HEK293 (cell line): ENCODE measurements around the gene KCTD21.

Source experiments
- CTCF ChIA-PET: fragments of 350-600 bp; formaldehyde crosslinking; extraction: SDS; loops from one replicate; lab custom pipeline; 2021; ENCODE audit warnings: antibody characterized with exemption; lab: Yijun Ruan, JAX
- POLR2A ChIA-PET: fragments of 300-600 bp; formaldehyde crosslinking; extraction: SDS; loops from one replicate; lab custom pipeline; 2020; ENCODE audit warnings: antibody characterized with exemption, inconsistent platforms; lab: Yijun Ruan, JAX
- H3K27ac ChIP-seq: fragments of 200-500 bp; sonication (Bioruptor generic); 2 replicates; pipeline ENCODE4 v1.5.1; 2014; ENCODE audit warnings: low read depth, low read length, control low read depth, inconsistent platforms; ENCODE audit errors: extremely low read depth
- H3K36me3 ChIP-seq, 2 experiments: fragments of 200-500 bp in 1 of 2; sonication (Bioruptor generic) in 1 of 2; 1 replicate in 1 of 2; 2 replicates in 1 of 2; pipeline ENCODE4 v1.5.1; 2014 to 2017; ENCODE audit warnings: inconsistent platforms in 2 of 2, low read length in 2 of 2; ENCODE audit not compliant: control insufficient read depth in 2 of 2, insufficient read depth in 1 of 2
- H3K4me1 ChIP-seq: fragments of 200-500 bp; sonication (Bioruptor generic); 2 replicates; pipeline ENCODE4 v1.5.1; 2014; ENCODE audit warnings: mild to moderate bottlenecking, low read length, inconsistent platforms; ENCODE audit not compliant: control insufficient read depth, insufficient read depth
- H3K4me3 ChIP-seq: 2 replicates; pipeline ENCODE4 v1.5.1; 2011; ENCODE audit warnings: low read depth, mild to moderate bottlenecking, control low read depth, low read length, moderate library complexity
- H3K9me3 ChIP-seq: fragments of 200-500 bp; sonication (Bioruptor generic); 2 replicates; pipeline ENCODE4 v1.5.1; 2014; ENCODE audit warnings: low read depth, low read length, inconsistent platforms; ENCODE audit not compliant: control insufficient read depth, insufficient read depth
- GLIS1 ChIP-seq: fragments of 450-650 bp; formaldehyde crosslinking; IDR thresholded peaks from 2 replicates; pipeline ENCODE4 v1.5.1; 2016; ENCODE audit warnings: missing biosample characterization, missing genetic modification characterization
- YY1 ChIP-seq: fragments of 450-650 bp; formaldehyde crosslinking; IDR thresholded peaks from 2 replicates; pipeline ENCODE4 v1.5.1; 2018; ENCODE audit warnings: missing biosample characterization, missing genetic modification characterization
- YY2 ChIP-seq: fragments of 450-650 bp; formaldehyde crosslinking; IDR thresholded peaks from 2 replicates; pipeline ENCODE4 v1.5.1; 2016; ENCODE audit warnings: missing biosample characterization, missing genetic modification characterization
- ZFP37 ChIP-seq: fragments of 450-650 bp; formaldehyde crosslinking; IDR thresholded peaks from 2 replicates; pipeline ENCODE4 v1.5.1; 2016; ENCODE audit warnings: missing biosample characterization, missing genetic modification characterization
- ZIC2 ChIP-seq: fragments of 450-650 bp; formaldehyde crosslinking; IDR thresholded peaks from 2 replicates; pipeline ENCODE4 v1.5.1; 2016; ENCODE audit warnings: missing biosample characterization, missing genetic modification characterization
- ZNF155 ChIP-seq: fragments of 450-650 bp; formaldehyde crosslinking; IDR thresholded peaks from 2 replicates; pipeline ENCODE4 v1.5.1; 2016; ENCODE audit warnings: missing biosample characterization, missing genetic modification characterization
- ZNF175 ChIP-seq: fragments of 450-650 bp; formaldehyde crosslinking; IDR thresholded peaks from 2 replicates; pipeline ENCODE4 v1.5.1; 2016; ENCODE audit warnings: missing biosample characterization, missing genetic modification characterization
- ZNF202 ChIP-seq: fragments of 450-650 bp; formaldehyde crosslinking; IDR thresholded peaks from 2 replicates; pipeline ENCODE4 v1.5.1; 2016; ENCODE audit warnings: missing biosample characterization, missing genetic modification characterization, borderline replicate concordance
- ZNF211 ChIP-seq: fragments of 450-650 bp; formaldehyde crosslinking; IDR thresholded peaks from 2 replicates; pipeline ENCODE4 v1.5.1; 2016; ENCODE audit warnings: low read depth, missing biosample characterization, missing genetic modification characterization
- ZNF221 ChIP-seq: fragments of 450-650 bp; formaldehyde crosslinking; IDR thresholded peaks from 2 replicates; pipeline ENCODE4 v1.5.1; 2017; ENCODE audit warnings: missing biosample characterization, missing genetic modification characterization, borderline replicate concordance
- ZNF274 ChIP-seq, 2 experiments: fragments of 200-500 bp in 1 of 2; fragments of 450-650 bp in 1 of 2; sonication (Bioruptor generic) in 1 of 2; formaldehyde crosslinking in 1 of 2; IDR thresholded peaks; 2 replicates each; pipeline versions ENCODE4 v1.5.1 to v1.6.1; 2014 to 2016; ENCODE audit warnings: borderline replicate concordance in 1 of 2, inconsistent platforms in 1 of 2, low read length in 1 of 2, missing biosample characterization in 1 of 2, missing genetic modification characterization in 1 of 2
- ZNF423 ChIP-seq: fragments of 450-650 bp; formaldehyde crosslinking; IDR thresholded peaks from 2 replicates; pipeline ENCODE4 v1.5.1; 2016; ENCODE audit warnings: missing biosample characterization, missing genetic modification characterization
- ZNF473 ChIP-seq: fragments of 450-650 bp; formaldehyde crosslinking; IDR thresholded peaks from 2 replicates; pipeline ENCODE4 v1.5.1; 2017; ENCODE audit warnings: missing biosample characterization, missing genetic modification characterization
- ZNF501 ChIP-seq: fragments of 450-650 bp; formaldehyde crosslinking; IDR thresholded peaks from 2 replicates; pipeline ENCODE4 v1.5.1; 2016; ENCODE audit warnings: missing biosample characterization, missing genetic modification characterization
- ZNF561 ChIP-seq: fragments of 450-650 bp; IDR thresholded peaks from 2 replicates; pipeline ENCODE4 v1.5.1; 2018; ENCODE audit warnings: missing biosample characterization, missing genetic modification characterization, borderline replicate concordance
- ZNF701 ChIP-seq: fragments of 450-650 bp; formaldehyde crosslinking; IDR thresholded peaks from 2 replicates; pipeline ENCODE4 v1.5.1; 2016; ENCODE audit warnings: missing biosample characterization, missing genetic modification characterization
- TF ChIP-seq, protein P1 (sequence below): fragments of 450-650 bp; formaldehyde crosslinking; IDR thresholded peaks from 2 replicates; pipeline ENCODE4 v1.5.1; 2016; ENCODE audit warnings: missing biosample characterization, missing genetic modification characterization, borderline replicate concordance
- TF ChIP-seq, protein P2 (sequence below): fragments of 450-650 bp; IDR thresholded peaks from 2 replicates; pipeline ENCODE4 v1.5.1; 2018; ENCODE audit warnings: missing biosample characterization, mild to moderate bottlenecking, missing genetic modification characterization
- TF ChIP-seq, protein P3 (sequence below): fragments of 450-650 bp; formaldehyde crosslinking; IDR thresholded peaks from 2 replicates; pipeline ENCODE4 v1.5.1; 2016; ENCODE audit warnings: missing biosample characterization, missing genetic modification characterization
- TF ChIP-seq, protein P4 (sequence below): fragments of 450-650 bp; formaldehyde crosslinking; conservative IDR thresholded peaks from 2 replicates; pipeline ENCODE4 v1.5.1; 2016; ENCODE audit warnings: low read depth, missing biosample characterization, missing genetic modification characterization

KCTD21 gene

DNA sequence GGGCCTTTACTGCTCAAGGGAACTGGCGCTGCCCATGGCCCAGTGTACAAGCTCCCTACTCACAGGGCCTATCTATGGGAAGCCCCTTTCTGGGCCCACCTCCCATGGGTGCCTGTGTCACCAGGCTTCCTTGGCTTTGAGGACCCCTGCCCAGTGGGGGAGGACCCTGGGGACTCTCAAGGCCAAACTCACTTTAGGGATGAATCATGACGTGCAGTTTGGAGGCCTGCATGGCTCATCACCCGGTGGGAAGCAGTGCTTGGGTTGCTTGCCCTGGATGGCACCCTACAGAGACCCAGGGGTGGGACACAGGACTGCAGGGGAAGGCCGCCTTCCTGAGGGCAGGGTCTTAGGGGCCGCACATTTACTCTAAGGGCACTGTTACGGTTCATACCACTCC, 16.5 kb downstream of the KCTD21 start:
- TF ChIP-seq ZIC2 (tag by site-specific recombination) (peak; percentile 44), ZNF175 (tag by site-specific recombination) (no peak), ZNF423 (no peak), ZNF473 (no peak), YY1 (tag by site-specific recombination) (no peak)
- TF ChIP-seq, all 188 proteins: peak for 1
- Histone ChIP-seq H3K4me1 (no peaks in the 10 kb centered on the region), H3K36me3 (peaks cover 0 to 13% of the 10 kb centered on the region in 2 experiments; a peak in 1 of 3 replicates), H3K4me3 (no peak overlapping the region), H3K27ac (no peak overlapping the region), H3K9me3 (no peaks in the 10 kb centered on the region)
- POLR2A ChIA-PET: no interaction called here
- CTCF ChIA-PET: no interaction called here

DNA sequence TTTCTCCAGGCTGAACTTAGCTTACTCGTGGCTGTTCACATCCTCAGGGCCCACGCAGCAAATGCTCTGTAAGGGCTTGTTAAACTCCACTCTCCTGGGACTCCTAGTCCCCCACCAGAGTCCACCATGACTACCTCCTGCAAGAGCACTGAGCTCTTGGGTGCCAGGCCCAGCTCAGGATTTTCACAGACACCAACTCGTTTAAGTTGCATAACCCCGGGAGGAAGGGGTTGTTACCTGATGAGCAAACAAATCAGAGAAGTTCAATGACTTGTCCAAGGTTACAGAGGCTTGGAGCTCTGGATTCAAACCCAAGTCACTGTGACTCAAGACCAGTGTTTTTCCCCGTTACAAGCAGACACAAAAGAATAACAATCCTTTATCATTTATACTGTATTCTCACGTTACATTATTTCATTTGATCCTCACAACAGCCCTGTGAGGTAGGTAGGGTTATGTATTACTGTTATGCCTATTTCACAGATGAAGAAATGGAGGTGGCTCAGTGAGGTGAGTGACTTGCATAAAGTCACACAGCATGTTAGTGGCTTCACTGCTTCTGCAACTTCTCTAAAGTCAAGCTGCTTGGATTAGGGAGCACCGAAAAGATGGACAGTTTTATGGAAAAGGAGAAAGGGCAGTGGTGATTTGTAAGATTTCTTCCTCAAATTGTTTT, 17.4 kb downstream of the KCTD21 start:
- no peak overlapping the region for H3K4me3 ChIP-seq
- TF ChIP-seq ZNF501 (tag by site-specific recombination) (no peak), ZNF561 (tag by site-specific recombination) (no peak)
- TF ChIP-seq, all 188 proteins: peak for 0
- Histone ChIP-seq H3K4me1 (no peaks in the 10 kb centered on the region), H3K9me3 (no peaks in the 10 kb centered on the region), H3K27ac (no peak overlapping the region), H3K36me3 (peaks cover 0 to 13% of the 10 kb centered on the region in 2 experiments; a peak in 1 of 3 replicates)
- CTCF ChIA-PET: no interaction called here
- POLR2A ChIA-PET: interaction anchor here (1.0 kb wide), 1 partner anchor 32 kb away, joined by 3 read pairs; the partner anchor contains the start of gene ALG8

DNA sequence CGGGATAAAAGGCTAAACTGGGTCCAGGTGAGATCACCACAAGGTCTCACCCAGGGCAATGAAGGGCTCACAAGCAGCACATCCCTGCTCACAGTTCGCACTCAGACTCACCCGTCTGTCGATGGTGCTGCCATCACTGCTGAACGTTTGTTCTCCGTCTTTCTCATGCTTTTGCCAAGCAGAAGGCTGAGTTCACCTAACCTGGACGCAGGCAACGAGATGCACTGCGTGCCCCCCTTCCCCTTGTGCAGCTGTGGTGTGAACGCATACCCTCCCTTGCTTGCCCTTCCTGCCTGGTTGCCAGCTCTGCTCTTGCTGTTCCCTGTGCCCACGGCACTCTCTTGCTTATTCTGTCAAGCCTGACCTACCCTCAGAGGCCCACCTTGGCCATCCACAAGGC, 18.0 kb downstream of the KCTD21 start:
- H3K4me1 ChIP-seq: no peaks in the 10 kb centered on the region
- no peaks in the 10 kb centered on the region for H3K9me3 ChIP-seq
- POLR2A ChIA-PET: interaction anchor here (1.0 kb wide), 1 partner anchor 31 kb away, joined by 3 read pairs; the partner anchor contains the start of gene ALG8
- peaks cover 0 to 13% of the 10 kb centered on the region in 2 experiments; a peak in 1 of 3 replicates for H3K36me3 ChIP-seq
- H3K4me3 ChIP-seq: no peak overlapping the region
- no peak overlapping the region for H3K27ac ChIP-seq
- CTCF ChIA-PET: interaction anchor here (0.6 kb wide), 1 partner anchor 18 kb away, joined by 4 read pairs; no protein-coding TSS in a partner anchor
- TF ChIP-seq ZNF221 (tag by site-specific recombination) (no peak), ZNF701 (tag by site-specific recombination) (no peak), ZNF155 (tag by site-specific recombination) (no peak), ZNF211 (tag by site-specific recombination) (no peak), GLIS1 (tag by site-specific recombination) (no peak), ZNF202 (no peak), YY2 (tag by site-specific recombination) (no peak), ZFP37 (tag by site-specific recombination) (no peak), ZNF274 (IDR thresholded peaks at IDR 0.05; ENCODE audit: low read length) (no peak), ZNF274 (tag by site-specific recombination; IDR thresholded peaks at IDR 0.05; ENCODE audit: borderline replicate concordance) (no peak)
- TF ChIP-seq, protein P1, sequence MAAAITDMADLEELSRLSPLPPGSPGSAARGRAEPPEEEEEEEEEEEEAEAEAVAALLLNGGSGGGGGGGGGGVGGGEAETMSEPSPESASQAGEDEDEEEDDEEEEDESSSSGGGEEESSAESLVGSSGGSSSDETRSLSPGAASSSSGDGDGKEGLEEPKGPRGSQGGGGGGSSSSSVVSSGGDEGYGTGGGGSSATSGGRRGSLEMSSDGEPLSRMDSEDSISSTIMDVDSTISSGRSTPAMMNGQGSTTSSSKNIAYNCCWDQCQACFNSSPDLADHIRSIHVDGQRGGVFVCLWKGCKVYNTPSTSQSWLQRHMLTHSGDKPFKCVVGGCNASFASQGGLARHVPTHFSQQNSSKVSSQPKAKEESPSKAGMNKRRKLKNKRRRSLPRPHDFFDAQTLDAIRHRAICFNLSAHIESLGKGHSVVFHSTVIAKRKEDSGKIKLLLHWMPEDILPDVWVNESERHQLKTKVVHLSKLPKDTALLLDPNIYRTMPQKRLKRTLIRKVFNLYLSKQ: no peak
- TF ChIP-seq, protein P2, sequence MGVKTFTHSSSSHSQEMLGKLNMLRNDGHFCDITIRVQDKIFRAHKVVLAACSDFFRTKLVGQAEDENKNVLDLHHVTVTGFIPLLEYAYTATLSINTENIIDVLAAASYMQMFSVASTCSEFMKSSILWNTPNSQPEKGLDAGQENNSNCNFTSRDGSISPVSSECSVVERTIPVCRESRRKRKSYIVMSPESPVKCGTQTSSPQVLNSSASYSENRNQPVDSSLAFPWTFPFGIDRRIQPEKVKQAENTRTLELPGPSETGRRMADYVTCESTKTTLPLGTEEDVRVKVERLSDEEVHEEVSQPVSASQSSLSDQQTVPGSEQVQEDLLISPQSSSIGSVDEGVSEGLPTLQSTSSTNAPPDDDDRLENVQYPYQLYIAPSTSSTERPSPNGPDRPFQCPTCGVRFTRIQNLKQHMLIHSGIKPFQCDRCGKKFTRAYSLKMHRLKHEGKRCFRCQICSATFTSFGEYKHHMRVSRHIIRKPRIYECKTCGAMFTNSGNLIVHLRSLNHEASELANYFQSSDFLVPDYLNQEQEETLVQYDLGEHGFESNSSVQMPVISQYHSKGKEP (tag by site-specific recombination): no peak
- TF ChIP-seq, protein P3, sequence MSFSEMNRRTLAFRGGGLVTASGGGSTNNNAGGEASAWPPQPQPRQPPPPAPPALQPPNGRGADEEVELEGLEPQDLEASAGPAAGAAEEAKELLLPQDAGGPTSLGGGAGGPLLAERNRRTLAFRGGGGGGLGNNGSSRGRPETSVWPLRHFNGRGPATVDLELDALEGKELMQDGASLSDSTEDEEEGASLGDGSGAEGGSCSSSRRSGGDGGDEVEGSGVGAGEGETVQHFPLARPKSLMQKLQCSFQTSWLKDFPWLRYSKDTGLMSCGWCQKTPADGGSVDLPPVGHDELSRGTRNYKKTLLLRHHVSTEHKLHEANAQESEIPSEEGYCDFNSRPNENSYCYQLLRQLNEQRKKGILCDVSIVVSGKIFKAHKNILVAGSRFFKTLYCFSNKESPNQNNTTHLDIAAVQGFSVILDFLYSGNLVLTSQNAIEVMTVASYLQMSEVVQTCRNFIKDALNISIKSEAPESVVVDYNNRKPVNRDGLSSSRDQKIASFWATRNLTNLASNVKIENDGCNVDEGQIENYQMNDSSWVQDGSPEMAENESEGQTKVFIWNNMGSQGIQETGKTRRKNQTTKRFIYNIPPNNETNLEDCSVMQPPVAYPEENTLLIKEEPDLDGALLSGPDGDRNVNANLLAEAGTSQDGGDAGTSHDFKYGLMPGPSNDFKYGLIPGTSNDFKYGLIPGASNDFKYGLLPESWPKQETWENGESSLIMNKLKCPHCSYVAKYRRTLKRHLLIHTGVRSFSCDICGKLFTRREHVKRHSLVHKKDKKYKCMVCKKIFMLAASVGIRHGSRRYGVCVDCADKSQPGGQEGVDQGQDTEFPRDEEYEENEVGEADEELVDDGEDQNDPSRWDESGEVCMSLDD (tag by site-specific recombination): no peak
- TF ChIP-seq, protein P4, sequence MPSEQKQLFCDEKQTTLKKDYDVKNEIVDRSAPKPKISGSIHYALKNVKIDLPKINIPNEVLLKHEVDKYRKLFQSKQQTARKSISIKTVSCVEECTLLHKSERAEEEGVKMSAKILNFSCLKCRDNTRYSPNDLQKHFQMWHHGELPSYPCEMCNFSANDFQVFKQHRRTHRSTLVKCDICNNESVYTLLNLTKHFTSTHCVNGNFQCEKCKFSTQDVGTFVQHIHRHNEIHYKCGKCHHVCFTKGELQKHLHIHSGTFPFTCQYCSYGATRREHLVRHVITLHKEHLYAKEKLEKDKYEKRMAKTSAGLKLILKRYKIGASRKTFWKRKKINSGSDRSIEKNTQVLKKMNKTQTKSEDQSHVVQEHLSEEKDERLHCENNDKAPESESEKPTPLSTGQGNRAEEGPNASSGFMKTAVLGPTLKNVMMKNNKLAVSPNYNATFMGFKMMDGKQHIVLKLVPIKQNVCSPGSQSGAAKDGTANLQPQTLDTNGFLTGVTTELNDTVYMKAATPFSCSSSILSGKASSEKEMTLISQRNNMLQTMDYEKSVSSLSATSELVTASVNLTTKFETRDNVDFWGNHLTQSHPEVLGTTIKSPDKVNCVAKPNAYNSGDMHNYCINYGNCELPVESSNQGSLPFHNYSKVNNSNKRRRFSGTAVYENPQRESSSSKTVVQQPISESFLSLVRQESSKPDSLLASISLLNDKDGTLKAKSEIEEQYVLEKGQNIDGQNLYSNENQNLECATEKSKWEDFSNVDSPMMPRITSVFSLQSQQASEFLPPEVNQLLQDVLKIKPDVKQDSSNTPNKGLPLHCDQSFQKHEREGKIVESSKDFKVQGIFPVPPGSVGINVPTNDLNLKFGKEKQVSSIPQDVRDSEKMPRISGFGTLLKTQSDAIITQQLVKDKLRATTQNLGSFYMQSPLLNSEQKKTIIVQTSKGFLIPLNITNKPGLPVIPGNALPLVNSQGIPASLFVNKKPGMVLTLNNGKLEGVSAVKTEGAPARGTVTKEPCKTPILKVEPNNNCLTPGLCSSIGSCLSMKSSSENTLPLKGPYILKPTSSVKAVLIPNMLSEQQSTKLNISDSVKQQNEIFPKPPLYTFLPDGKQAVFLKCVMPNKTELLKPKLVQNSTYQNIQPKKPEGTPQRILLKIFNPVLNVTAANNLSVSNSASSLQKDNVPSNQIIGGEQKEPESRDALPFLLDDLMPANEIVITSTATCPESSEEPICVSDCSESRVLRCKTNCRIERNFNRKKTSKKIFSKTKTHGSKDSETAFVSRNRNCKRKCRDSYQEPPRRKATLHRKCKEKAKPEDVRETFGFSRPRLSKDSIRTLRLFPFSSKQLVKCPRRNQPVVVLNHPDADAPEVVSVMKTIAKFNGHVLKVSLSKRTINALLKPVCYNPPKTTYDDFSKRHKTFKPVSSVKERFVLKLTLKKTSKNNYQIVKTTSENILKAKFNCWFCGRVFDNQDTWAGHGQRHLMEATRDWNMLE: no peak
